D341Med (cell line): ENCODE measurements around the gene QSOX1.
"Not testable (repeated sequence)": the region's sequence is repeated elsewhere in the genome, so short reads cannot be mapped to it uniquely, and the experiment has no call there.

Source experiments
- DNase-seq: peaks from one replicate; pipeline ENCODE4 v3.0.0; 2012; ENCODE audit warnings: low spot score

The QSOX1 gene

GRCh38 chr1:180190091-180190490 is 35.4 kb downstream of the QSOX1 start:
- DNase-seq: no peak

GRCh38 chr1:180192172-180192571 is 37.5 kb downstream of the QSOX1 start:
- no peak for DNase-seq

GRCh38 chr1:180193141-180194047 is 38.7 kb downstream of the QSOX1 start:
- no peak for DNase-seq

- no peak for DNase-seq
Measured at GRCh38 chr1:180194048-180194425, 39.4 kb downstream of the QSOX1 start.

GRCh38 chr1:180194546-180195207 is 40.0 kb downstream of the QSOX1 start:
- DNase-seq: peak; percentile 67

GRCh38 chr1:180195401-180195800 is 40.7 kb downstream of the QSOX1 start:
- no peak for DNase-seq

GRCh38 chr1:180195916-180196315 is 41.2 kb downstream of the QSOX1 start:
- no peak for DNase-seq

GRCh38 chr1:180196436-180197003 is 41.9 kb downstream of the QSOX1 start:
- DNase-seq: no peak

GRCh38 chr1:180197231-180197630 is 42.6 kb downstream of the QSOX1 start:
- DNase-seq: no peak

- DNase-seq: peak; percentile 95
Measured at GRCh38 chr1:180198196-180198595, 43.5 kb downstream of the QSOX1 start.

- no peak for DNase-seq
Measured at GRCh38 chr1:180198611-180199010, 43.9 kb downstream of the QSOX1 start.

GRCh38 chr1:180199018-180199417 is 44.3 kb downstream of the QSOX1 start:
- DNase-seq: peak; percentile 92

GRCh38 chr1:180201451-180202200 is 47.0 kb downstream of the QSOX1 start:
- DNase-seq: no peak

- DNase-seq: not testable (repeated sequence)
Measured at GRCh38 chr1:180202588-180202987, 47.9 kb downstream of the QSOX1 start.

GRCh38 chr1:180204231-180204630 is 49.6 kb downstream of the QSOX1 start:
- no peak for DNase-seq

- DNase-seq: no peak
Measured at GRCh38 chr1:180206581-180206980, 51.9 kb downstream of the QSOX1 start.

- no peak for DNase-seq
Measured at GRCh38 chr1:180208264-180208663, 53.6 kb downstream of the QSOX1 start.

GRCh38 chr1:180210008-180210620 is 55.4 kb downstream of the QSOX1 start:
- DNase-seq: no peak

GRCh38 chr1:180211156-180211859 is 56.6 kb downstream of the QSOX1 start:
- DNase-seq: no peak

- no peak for DNase-seq
Measured at GRCh38 chr1:180211860-180212229, 57.2 kb downstream of the QSOX1 start.
